Caki2 (cell line): ENCODE results near the gene STON2. TPM values are rescaled to one million over a fixed set of nuclear protein-coding genes. Genes with fewer than 3 reads are reported as not detected.

Experiments
- DNase-seq: peaks from one replicate; pipeline ENCODE4 v3.0.0-alpha.2; 2015; ENCODE audit warnings: low read depth
- in situ Hi-C: cut with HindIII; loops from 2 replicates; pipeline ENCODE4 v1.10.0; 2016; ENCODE audit warnings: low sequenced_read_pairs, low pct_unique_long_range_greater_than_20kb, mixed read lengths
- total RNA-seq: library from RNA; depleted of rRNA; stranded (reverse); fragments of >200 nt; shearing (Covaris generic); gene quantifications from 2 replicates; pipeline ENCODE4 v1.2.3, GENCODE V29; 2014; ENCODE audit warnings: low replicate concordance

The STON2 gene
- total RNA-seq, 1 experiment from 2014 or later, result 9.8 TPM

GRCh38 chr14:81315341-81315740 lies 84.8 kb downstream of the STON2 start:
- in situ Hi-C loops, result no loop called here
- DNase-seq, result no peak

GRCh38 chr14:81314443-81315175 lies 85.5 kb downstream of the STON2 start:
- DNase-seq, result no peak
- in situ Hi-C loops, result no loop called here

- in situ Hi-C loops, result no loop called here
Observed at GRCh38 chr14:81313775-81314429, 86.2 kb downstream of the STON2 start.

GRCh38 chr14:81313200-81313599 lies 86.9 kb downstream of the STON2 start:
- DNase-seq, result no peak
- in situ Hi-C loops, result no loop called here

More at GRCh38 chr14:81313775-81314429, 86.2 kb downstream of the STON2 start:
- DNase-seq, result no peak

GRCh38 chr14:81312289-81312876 lies 87.7 kb downstream of the STON2 start:
- DNase-seq, result no peak
- in situ Hi-C loops, result no loop called here

GRCh38 chr14:81311778-81312177 lies 88.3 kb downstream of the STON2 start:
- DNase-seq, result no peak
- in situ Hi-C loops, result no loop called here

GRCh38 chr14:81311141-81311540 lies 89.0 kb downstream of the STON2 start:
- DNase-seq, result no peak
- in situ Hi-C loops, result no loop called here

GRCh38 chr14:81310606-81311005 lies 89.5 kb downstream of the STON2 start:
- no peak for DNase-seq
- in situ Hi-C loops, result no loop called here

- no peak for DNase-seq
- in situ Hi-C loops, result no loop called here
Observed at GRCh38 chr14:81309511-81309910, 90.6 kb downstream of the STON2 start.

GRCh38 chr14:81305743-81306142 lies 94.4 kb downstream of the STON2 start:
- DNase-seq, result no peak
- in situ Hi-C loops, result no loop called here

- no peak for DNase-seq
- in situ Hi-C loops, result no loop called here
Observed at GRCh38 chr14:81305065-81305464, 95.1 kb downstream of the STON2 start.

- peak; percentile 88 for DNase-seq
- in situ Hi-C loops, result no loop called here
Observed at GRCh38 chr14:81303258-81303935, 96.7 kb downstream of the STON2 start.

- in situ Hi-C loops, result no loop called here
- DNase-seq, result no peak
Observed at GRCh38 chr14:81302638-81303037, 97.5 kb downstream of the STON2 start.

GRCh38 chr14:81301813-81302212 lies 98.3 kb downstream of the STON2 start:
- in situ Hi-C loops, result no loop called here
- DNase-seq, result no peak

- DNase-seq, result no peak
- in situ Hi-C loops, result no loop called here
Observed at GRCh38 chr14:81301371-81301770, 98.8 kb downstream of the STON2 start.

- no peak for DNase-seq
- in situ Hi-C loops, result no loop called here
Observed at GRCh38 chr14:81298911-81299310, 101.2 kb downstream of the STON2 start.

- in situ Hi-C loops, result no loop called here
- DNase-seq, result no peak
Observed at GRCh38 chr14:81298122-81298521, 102.0 kb downstream of the STON2 start.

- in situ Hi-C loops, result no loop called here
Observed at GRCh38 chr14:81295958-81296923, 103.9 kb downstream of the STON2 start.

More at GRCh38 chr14:81295958-81296923, 103.9 kb downstream of the STON2 start:
- no peak for DNase-seq
